ENCODE results near the gene HNRNPDL. TPM values are rescaled to one million over a fixed set of nuclear protein-coding genes. Genes with fewer than 3 reads are reported as not detected.
"Not testable (repeated sequence)": the region's sequence is repeated elsewhere in the genome, so short reads cannot be mapped to it uniquely, and the experiment has no call there.

HNRNPDL gene
- polyA plus RNA-seq, 1 experiment, result 74.1 TPM

DNA sequence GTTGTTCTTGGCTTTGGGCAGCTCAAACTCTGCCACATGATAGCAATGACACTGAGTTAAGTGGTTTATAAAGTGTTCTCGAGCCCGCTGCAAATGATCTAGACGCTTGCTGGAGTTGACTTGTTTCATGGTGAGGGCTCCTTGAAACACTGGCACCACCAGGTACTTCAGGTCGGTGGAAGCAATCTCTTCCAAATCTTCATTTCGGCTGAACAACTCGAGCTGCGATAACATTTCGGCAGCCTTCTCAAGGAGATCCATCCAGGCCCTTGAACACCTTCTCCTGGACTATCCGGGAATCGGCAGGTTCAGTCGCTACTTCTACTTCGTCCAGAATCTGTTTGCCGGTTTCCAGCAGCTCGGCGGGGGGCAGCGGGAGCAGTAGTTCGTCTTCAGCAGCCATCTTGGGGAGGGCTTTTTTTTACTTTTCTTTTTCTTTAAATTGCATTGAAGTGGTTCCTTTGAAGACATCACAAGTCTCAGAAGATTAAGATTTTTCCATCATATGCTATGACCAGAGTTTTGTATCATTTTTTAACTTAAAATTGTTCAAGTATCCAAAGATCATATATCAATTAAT, 28.0 kb downstream of the HNRNPDL start:
- H3K36me3 ChIP-seq (ENCODE audit: control insufficient read depth, insufficient read depth, low read length), result no peaks in the 10 kb centered on the region
- POLR2A ChIA-PET, result no interaction called here
- peaks cover 3% of the 10 kb centered on the region; the same call in 1 of the 2 replicates for H3K27me3 ChIP-seq (ENCODE audit: control insufficient read depth, insufficient read depth, low read length)
- no peak overlapping the region for H3K4me3 ChIP-seq (ENCODE audit: low read depth, low read length)
- CTCF ChIA-PET, result interaction anchor here (1.3 kb wide), 1 partner anchor 27 kb away, joined by 3 read pairs; no protein-coding TSS in a partner anchor
- TF ChIP-seq, protein P1, sequence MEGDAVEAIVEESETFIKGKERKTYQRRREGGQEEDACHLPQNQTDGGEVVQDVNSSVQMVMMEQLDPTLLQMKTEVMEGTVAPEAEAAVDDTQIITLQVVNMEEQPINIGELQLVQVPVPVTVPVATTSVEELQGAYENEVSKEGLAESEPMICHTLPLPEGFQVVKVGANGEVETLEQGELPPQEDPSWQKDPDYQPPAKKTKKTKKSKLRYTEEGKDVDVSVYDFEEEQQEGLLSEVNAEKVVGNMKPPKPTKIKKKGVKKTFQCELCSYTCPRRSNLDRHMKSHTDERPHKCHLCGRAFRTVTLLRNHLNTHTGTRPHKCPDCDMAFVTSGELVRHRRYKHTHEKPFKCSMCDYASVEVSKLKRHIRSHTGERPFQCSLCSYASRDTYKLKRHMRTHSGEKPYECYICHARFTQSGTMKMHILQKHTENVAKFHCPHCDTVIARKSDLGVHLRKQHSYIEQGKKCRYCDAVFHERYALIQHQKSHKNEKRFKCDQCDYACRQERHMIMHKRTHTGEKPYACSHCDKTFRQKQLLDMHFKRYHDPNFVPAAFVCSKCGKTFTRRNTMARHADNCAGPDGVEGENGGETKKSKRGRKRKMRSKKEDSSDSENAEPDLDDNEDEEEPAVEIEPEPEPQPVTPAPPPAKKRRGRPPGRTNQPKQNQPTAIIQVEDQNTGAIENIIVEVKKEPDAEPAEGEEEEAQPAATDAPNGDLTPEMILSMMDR (IDR thresholded peaks at IDR 0.05; ENCODE audit: insufficient read depth, low read depth, low read length), result no peak
- no peak for DNase-seq (ENCODE audit: low read depth)

DNA sequence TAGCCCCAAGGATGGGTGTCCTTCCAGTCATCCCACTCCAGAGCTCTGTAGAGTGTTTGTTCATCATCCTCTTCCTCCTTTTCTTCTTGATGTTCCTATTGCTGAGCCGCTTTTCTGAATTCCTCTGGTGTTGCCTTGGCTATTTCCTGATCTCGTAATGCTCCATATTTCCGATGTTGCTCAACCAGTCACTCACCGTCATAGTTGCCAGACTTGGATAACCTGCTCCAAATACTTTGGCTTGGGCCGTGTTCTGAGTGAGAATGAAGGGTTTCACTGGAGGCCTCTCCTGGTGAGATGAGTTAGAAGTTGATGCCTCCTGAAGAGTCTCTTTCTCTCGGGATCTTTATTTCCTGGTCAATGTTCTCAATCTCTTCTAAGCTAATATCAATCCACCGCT, 28.7 kb downstream of the HNRNPDL start:
- peaks cover 3% of the 10 kb centered on the region; the same call in 1 of the 2 replicates for H3K27me3 ChIP-seq (ENCODE audit: control insufficient read depth, insufficient read depth, low read length)
- H3K36me3 ChIP-seq (ENCODE audit: control insufficient read depth, insufficient read depth, low read length), result no peaks in the 10 kb centered on the region
- CTCF ChIA-PET, result interaction anchor here (1.3 kb wide), 1 partner anchor 27 kb away, joined by 3 read pairs; no protein-coding TSS in a partner anchor
- DNase-seq (ENCODE audit: low read depth), result no peak
- TF ChIP-seq, protein P1 (IDR thresholded peaks at IDR 0.05; ENCODE audit: insufficient read depth, low read depth, low read length), result no peak
- no peak overlapping the region for H3K4me3 ChIP-seq (ENCODE audit: low read depth, low read length)
- POLR2A ChIA-PET, result no interaction called here

DNA sequence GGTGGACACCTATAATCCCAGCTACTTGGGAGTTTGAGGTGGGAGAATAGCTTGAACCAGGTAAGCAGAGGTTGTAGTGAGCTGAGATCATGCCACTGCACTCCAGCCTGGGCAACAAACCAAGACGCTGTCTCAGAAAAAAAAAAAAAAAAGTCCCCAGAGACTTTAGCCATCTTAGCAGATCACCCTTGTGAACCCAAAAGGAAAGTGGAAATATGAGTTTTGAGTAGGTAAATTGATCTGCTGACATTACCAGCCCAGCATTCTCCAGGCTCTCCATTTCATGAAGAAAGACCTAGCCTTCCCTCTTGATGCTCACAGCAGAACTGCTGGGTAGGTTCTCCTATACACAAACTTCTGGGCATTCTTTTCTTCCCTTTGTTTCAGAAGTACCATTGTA, 32.0 kb downstream of the HNRNPDL start:
- POLR2A ChIA-PET, result no interaction called here
- Histone ChIP-seq H3K4me3 (ENCODE audit: low read depth, low read length) (no peak overlapping the region), H3K36me3 (ENCODE audit: control insufficient read depth, insufficient read depth, low read length) (no peaks in the 10 kb centered on the region), H3K27me3 (ENCODE audit: control insufficient read depth, insufficient read depth, low read length) (peaks cover 3% of the 10 kb centered on the region; the same call in 1 of the 2 replicates)
- CTCF ChIA-PET, result interaction anchor here (0.8 to 1.0 kb wide), 2 partner anchors 17 to 31 kb away, joined by 3 read pairs; no protein-coding TSS in a partner anchor
- TF ChIP-seq, protein P1 (IDR thresholded peaks at IDR 0.05; ENCODE audit: insufficient read depth, low read depth, low read length), result no peak
- no peak for DNase-seq (ENCODE audit: low read depth)

DNA sequence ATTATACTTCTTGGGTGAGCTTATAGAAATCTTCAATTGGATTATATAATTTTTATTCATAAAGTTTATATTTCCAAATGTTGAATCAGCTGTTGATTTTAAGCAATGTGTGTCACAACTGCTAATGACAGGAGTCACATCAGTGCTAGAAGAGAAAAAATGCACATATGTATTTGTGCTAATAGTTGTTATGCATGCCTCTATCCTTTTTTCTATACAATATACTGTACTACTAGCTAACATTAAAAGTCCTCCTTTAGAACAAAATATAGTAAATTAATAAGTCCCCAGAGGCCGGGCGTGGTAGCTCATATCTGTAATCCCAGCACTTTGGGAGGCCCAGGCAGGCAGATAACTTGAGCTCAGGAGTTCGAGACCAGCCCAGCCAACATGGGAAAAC, 32.7 kb downstream of the HNRNPDL start:
- CTCF ChIA-PET, result interaction anchor here (0.7 to 1.2 kb wide), 4 partner anchors 17 to 431 kb away, joined by 3 to 4 read pairs (median 3); no protein-coding TSS in a partner anchor
- POLR2A ChIA-PET, result no interaction called here
- H3K27me3 ChIP-seq (ENCODE audit: control insufficient read depth, insufficient read depth, low read length), result peaks cover 3% of the 10 kb centered on the region; the same call in 1 of the 2 replicates

DNA sequence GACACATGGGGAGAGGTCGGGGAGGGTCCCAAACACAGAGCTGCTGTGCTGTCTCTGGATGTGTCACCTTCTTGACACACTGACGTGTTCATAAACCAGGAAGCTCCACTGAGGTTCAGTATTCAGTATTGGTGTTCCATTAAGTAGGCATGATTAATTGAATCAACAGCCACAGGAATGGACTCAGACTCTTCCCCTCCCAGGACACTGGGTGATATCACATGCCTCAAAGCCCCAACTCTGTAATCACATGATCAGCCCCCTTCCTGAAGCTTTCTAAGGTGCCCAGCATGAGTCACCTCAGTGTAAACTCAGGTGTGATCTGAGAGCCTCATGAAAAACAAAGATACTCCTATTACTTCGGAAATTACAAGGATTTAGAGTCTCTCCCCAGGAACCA, 35.4 kb downstream of the HNRNPDL start:
- no peak for DNase-seq (ENCODE audit: low read depth)
- Histone ChIP-seq H3K36me3 (ENCODE audit: control insufficient read depth, insufficient read depth, low read length) (no peaks in the 10 kb centered on the region), H3K4me3 (ENCODE audit: low read depth, low read length) (no peak overlapping the region), H3K27me3 (ENCODE audit: control insufficient read depth, insufficient read depth, low read length) (no peaks in the 10 kb centered on the region; the same call in 1 of the 2 replicates)
- TF ChIP-seq, protein P1 (IDR thresholded peaks at IDR 0.05; ENCODE audit: insufficient read depth, low read depth, low read length), result no peak
- ChIA-PET CTCF (interaction anchor here (0.6 to 1.4 kb wide), 3 partner anchors 8 to 451 kb away, joined by 4 to 6 read pairs (median 5); no protein-coding TSS in a partner anchor), POLR2A (no interaction called here)

More for the DNA sequence above, 32.7 kb downstream of the HNRNPDL start:
- TF ChIP-seq, protein P1 (IDR thresholded peaks at IDR 0.05; ENCODE audit: insufficient read depth, low read depth, low read length), result no peak
- H3K4me3 ChIP-seq (ENCODE audit: low read depth, low read length), result no peak overlapping the region
- no peak for DNase-seq (ENCODE audit: low read depth)
- H3K36me3 ChIP-seq (ENCODE audit: control insufficient read depth, insufficient read depth, low read length), result no peaks in the 10 kb centered on the region

DNA sequence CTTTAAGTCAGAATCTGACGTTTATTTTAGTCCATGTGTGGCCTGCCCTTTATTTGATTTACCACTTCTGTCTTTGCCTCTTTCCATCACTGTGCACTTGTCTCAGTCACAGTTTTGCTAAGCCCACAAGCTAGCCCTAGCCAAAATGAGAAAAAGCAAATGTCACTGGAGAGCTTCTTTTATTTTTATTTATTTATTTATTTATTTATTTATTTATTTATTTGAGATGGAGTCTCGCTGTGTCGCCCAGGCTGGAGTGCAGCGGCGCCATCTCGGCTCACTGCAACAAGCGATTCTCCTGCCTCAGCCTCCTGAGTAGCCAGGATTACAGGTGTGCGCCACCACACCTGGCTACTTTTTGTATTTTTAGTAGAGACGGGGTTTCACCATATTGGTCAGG, 40.2 kb downstream of the HNRNPDL start:
- H3K4me3 ChIP-seq (ENCODE audit: low read depth, low read length); H3K27me3 ChIP-seq (ENCODE audit: control insufficient read depth, insufficient read depth, low read length); DNase-seq (ENCODE audit: low read depth); POLR2A ChIA-PET; H3K36me3 ChIP-seq (ENCODE audit: control insufficient read depth, insufficient read depth, low read length): not testable (repeated sequence)
- CTCF ChIA-PET, result interaction anchor here (0.6 kb wide), 1 partner anchor 12 kb away, joined by 3 read pairs; no protein-coding TSS in a partner anchor

All from BJ (cell line).